Activated T-helper 9 cell treated with anti-CD3 and anti-CD28 coated beads, Interleukin-2, amount 50 U/mL, for 16 hours (primary cell): ENCODE data around the gene FRK.

Experiments used
- DNase-seq: peaks from one replicate; pipeline ENCODE4 v3.0.0-alpha.2; 2020; ENCODE audit warnings: low read depth

Gene FRK

DNA sequence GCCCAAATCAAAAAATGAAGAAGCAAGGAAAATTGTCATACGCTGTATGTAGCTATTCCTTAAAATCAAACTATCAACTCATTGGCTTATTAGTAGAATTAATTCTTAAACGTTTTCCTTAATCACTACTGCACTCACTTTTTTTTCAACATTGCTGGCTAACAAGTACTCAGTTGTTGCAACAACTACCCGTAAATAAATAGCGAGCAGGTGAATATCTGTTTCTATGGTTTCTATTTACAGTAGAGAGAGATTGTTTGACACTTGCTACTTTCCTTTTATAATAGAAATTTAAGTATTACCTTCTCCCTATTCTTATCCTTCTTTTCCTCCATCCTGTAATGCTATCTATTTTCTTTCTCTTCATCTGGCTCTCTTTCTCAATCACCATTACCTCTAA, 25.1 kb downstream of the FRK start:
- DNase-seq: no peak

DNA sequence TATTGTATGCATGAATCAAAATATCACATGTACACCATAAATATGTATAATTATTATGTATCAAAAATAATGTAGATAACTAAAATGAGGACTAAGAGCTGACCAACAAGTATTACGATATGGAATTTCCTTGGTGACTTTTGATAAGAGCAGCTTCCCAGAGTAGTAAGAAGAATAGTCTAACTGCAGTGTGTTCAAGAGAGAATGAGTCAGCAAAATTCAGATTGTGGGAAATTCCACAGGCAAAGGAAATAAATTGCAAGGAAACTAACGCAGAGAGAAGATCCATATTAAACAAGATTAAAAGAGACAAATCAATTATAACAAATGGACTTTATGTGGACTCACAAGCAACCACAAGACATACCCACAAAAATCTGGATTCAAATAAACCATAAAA, 26.4 kb downstream of the FRK start:
- DNase-seq: no peak

DNA sequence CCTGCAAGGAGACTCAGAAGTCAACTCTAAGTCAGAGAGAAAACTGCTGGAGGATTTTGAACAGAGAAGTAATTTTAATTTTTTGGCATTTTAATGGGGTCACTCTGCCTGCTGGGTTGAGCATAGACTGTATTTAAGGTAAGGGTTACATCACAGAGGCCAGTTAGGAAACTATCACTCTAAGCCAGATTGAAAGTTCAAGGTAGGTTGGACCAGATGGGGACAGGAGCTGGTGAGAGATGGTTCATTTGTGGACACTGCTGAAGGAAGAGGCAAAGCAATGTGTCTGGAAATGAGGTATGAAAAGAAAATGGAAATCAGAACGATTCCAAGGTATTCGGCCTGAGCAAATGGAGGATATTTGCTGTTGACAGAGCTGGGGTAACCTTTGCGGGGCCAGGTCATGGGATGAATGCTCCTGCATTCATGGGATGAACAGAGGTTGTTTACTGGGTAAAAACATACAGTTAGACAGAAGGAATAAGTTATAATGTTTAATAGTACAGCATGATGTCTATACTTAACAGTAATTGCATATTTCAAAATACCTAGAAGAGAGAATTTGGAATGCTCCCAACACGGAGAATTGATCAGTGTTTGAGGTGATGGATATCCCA, 26.9 kb downstream of the FRK start:
- no peak for DNase-seq

DNA sequence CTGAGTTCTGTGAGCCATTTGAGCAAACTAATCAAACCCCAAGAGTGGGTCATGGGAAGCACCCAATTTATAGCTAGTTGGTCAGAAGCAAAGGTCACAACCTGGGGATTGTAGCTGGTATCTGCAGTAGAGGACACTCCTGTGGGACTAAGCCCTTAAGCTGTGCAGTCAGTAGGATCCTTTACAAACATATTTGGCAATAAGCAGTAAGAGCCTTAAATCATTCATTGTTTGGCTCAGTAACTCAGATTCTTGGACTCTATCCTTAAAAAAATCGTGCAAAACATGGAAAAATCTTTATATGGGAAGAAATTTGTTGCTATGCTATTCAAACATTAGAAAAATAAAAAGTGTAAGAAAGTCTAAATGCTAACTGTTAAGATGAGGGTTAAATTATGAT, 29.9 kb downstream of the FRK start:
- DNase-seq: no peak

- DNase-seq: no peak
Observed at GRCh38 chr6:116029535-116029934, 31.2 kb downstream of the FRK start.

DNA sequence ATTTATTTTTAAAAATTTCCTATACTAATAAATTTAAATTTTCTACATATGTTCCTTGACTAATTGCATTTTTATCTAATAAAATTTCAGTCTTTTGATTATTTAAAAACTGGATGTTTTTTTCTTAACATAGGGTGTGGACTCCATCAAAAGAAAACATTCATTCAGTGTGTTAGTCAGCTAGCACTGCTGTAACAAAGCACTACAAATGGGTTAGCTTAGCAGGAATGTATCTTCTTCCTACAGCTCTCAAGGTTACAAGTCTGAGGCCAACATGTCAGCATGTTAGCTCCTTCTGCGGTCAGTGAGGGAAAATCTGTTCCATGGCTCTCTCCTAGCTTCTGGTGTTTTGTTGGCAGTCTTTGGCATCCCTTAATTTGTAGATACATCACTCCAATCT, 32.5 kb downstream of the FRK start:
- DNase-seq: no peak

DNA sequence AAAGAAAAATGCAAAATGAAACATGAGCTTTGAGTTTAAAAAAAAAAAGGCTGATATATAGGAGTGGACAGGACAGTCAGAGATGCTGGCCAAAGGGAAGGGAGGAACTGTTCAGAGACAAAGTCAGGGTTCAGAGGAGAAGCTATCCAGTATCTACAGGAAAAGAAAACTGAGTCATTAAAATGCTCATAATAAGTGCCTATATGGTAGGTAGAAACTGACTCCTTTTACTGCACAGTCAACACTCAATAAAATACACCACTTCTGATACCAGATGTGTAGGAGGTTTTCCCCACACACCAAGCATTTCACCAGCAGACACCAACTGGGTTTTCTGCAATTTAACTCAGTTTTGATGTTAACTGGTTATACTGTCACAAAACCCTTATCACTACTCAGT, 32.9 kb downstream of the FRK start:
- DNase-seq: no peak

GRCh38 chr6:116025405-116025804, 35.3 kb downstream of the FRK start:
- DNase-seq: no peak

DNA sequence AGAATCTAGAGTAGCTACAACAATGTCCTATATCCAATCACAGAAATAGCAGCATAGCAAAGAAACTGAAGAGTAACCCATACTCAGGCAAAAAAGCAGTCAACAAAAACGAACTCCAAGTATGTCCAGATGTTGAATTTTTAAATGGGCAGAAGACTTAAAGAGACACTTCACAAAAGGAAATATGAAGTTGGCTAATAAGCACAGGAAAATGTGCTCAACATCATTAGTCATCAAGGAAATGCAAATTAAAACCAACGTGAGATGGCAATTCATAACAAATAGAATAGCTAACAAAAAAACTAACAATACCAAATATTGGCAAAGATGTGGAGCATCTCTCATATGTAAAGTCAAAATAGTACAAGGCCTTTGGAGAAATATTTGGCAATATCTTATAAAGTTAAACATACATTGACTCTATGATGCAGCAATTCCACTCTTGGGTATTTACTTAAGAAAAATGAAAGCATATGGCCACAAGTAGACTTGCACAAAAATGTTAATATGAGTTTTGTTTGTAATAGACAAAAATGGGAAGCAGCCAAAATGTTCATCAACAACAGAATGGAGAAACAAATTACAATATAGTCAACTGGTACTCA, 37.7 kb downstream of the FRK start:
- DNase-seq: no peak

- no peak for DNase-seq
Observed at GRCh38 chr6:116020738-116021137, 40.0 kb downstream of the FRK start.

GRCh38 chr6:116019428-116019827, 41.3 kb downstream of the FRK start:
- no peak for DNase-seq

DNA sequence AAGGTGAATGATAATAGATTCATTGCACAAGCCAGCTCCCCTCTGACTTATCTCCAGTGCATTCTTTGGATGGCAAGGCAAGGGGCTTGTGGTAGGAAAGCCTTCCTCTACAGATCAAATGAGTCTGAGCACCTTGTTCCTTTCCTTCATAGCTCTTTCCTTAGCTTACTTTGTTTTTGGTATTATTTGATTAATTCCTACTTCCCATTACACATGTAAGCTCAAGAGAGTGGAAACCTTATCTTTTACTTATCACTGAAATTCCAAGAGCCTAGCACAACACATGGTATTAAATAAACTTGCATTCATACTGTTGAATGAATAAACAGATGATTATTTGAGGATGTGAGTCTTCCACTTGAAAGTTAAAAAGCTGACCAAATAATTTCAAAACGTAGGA, 41.7 kb downstream of the FRK start:
- DNase-seq: no peak

DNA sequence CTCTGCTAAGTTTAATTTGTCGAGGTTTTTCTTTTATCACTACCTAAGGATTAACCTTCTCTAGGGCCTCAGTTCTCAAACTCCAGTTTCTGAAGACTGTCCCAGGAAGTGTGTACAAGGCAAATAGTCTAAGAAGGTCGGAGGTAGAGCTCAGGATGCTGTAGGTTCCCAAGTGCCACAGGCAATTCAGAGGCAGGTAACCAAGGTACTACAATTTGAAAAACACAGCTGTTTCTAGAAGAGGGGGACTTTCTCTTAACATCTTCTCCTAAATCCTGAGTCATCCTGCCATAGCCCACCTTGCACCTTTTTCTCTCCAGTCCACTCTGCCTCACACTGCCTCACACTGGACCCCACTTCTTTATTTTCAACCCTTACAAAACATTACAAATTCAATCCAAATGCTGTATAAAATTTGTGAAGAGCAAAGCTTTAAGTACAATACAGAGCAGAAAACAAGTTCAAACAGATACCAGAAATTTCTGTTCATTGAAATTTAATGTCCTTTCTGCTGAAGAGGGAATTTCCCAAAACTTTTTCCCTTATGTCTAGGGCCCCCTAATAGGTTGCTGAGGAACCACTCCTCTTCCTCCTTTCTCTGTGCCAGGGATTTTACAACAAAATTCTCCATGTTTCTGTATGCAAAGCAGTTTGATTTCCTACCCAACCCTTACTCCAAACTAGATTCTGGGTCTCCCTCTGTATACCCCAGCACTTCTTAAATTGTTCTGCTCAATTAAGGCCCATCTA, 43.0 kb downstream of the FRK start:
- DNase-seq: no peak

DNA sequence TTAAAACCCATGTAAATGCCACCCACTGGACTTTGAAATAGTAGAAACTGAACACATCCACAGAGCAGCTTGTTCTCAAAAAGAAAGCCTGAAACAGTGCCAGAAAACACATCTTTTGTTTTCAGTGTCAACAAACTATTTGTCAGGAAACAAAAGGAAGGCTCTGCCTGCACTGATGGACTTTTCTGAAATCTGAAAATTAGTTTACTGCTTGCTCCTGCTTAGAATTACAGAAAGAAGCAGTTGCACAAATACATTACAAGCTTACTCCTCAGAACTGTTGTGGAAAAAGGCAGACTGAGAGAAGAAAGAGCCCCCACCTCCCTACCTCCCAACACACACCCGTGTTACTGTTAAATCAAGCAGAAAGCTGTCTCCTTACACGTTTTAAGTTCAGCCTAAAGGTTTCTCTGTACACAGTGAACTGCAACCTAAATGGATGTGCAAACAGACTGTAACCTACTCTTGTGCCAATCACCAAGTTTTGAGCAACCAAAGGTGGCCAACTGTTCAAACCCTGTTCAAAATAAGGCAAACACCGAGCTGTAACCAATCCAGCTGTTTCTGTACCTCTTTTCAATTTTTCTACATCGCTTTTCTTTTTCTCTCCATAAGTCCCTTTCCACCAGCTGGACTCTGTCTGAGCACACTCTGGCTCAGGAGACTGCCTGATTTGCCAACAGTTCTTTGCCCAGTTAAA, 43.7 kb downstream of the FRK start:
- no peak for DNase-seq

- no peak for DNase-seq
Observed at GRCh38 chr6:116015983-116016382, 44.7 kb downstream of the FRK start.

DNA sequence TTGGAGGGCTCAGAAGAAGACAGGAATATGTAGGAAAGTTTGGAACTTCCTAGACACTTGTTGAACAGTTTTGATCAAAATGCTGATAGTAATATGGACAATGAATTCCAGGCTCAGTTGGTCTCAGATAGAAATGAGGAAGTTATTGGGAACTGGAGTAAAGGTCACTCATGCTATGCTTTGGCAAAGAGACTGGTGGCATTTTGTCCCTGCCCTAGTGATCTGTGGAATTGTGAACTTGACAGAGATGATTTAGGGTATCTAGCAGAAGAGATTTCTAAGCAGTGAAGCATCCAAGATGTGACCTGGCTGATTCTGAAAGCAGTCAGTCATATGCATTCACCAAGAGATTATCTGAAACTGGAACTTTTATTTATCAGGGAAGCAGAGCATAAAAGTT, 45.1 kb downstream of the FRK start:
- DNase-seq: no peak

- DNase-seq: no peak
Observed at GRCh38 chr6:116012951-116013350, 47.7 kb downstream of the FRK start.

- DNase-seq: no peak
Observed at GRCh38 chr6:116012471-116012949, 48.2 kb downstream of the FRK start.

DNA sequence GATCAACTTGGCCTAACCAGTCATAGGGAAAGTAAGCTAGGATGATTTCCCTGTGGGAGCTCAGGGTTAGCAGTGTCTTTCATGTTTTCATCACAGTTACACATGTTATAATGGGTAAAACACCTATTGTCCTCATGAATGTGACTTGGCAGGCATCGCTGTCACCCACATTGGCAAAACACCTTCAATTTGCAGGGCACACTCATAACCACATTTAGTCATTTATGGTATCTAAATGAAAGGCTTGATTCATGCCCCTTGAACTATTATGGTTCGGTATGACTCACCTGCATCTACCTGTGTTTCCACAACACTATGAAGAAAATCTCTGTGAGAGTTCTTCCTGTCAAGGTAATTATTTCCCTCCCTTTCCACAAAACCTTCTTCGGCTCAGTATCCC, 49.2 kb downstream of the FRK start:
- DNase-seq: peak; percentile 11

GRCh38 chr6:116010790-116011401, 49.8 kb downstream of the FRK start:
- peak; percentile 8 for DNase-seq

- DNase-seq: no peak
Observed at GRCh38 chr6:116010386-116010785, 50.3 kb downstream of the FRK start.

DNA sequence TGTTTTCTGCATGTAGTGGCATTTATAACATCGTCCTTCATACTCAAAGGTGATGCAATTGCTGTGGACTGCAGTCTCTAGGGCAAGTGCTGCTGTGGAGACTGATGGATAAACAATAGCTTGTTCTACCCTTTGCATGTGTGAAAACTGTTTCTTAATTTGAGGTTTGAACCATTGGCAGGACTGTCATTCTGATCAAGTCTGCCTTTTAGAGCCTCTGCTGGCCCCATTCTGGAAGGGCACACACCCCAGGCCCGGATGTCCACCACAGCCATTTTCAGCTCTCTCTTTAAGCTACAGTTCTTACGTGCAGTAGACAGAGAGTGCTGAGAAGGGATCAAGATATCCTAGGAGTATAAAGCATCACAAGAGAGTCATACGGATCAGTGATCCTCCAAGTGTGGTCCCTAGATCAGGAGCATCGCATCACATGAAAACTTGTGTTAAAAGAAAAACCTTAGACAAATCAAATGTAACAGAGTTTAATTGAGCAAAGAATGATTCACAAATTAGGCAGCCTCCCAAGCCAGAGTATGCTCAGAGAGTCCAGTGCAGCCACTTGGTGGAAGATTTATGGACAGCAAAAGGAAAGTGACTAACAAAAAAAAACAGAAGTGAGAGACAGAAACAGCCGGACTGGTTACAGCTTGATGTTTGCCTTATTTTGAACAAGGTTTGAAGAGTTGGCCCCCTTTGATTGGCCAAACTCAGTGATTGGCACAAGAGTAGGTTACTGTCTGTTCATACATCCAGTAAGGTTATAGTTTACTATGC, 52.0 kb downstream of the FRK start:
- DNase-seq: no peak
